HepG2 (cell line): ENCODE data around the gene CMTM4. TPM values are rescaled to one million over a fixed set of nuclear protein-coding genes. Genes with fewer than 3 reads are reported as not detected.

ENCODE experiments used
- CHD4 ChIP-seq: fragments of 200-600 bp; sonication (generic); IDR thresholded peaks from 2 replicates; pipeline ENCODE4 v1.7.0; 2017; ENCODE audit warnings: mild to moderate bottlenecking, low read length, borderline replicate concordance
- KLF11 ChIP-seq: IDR thresholded peaks from 2 replicates; pipeline ENCODE4 v1.6.1; 2016; ENCODE audit warnings: missing compliant biosample characterization
- MLLT10 ChIP-seq: sonication (generic); formaldehyde crosslinking; IDR thresholded peaks from 2 replicates; pipeline ENCODE4 v1.4.0; 2020; ENCODE audit warnings: missing genetic modification reagents
- SKI ChIP-seq: fragments of 450-650 bp; IDR thresholded peaks from one replicate; pipeline ENCODE4 v1.6.1; 2018; ENCODE audit warnings: mild to moderate bottlenecking; ENCODE audit not compliant: partially characterized antibody
- ZNF20 ChIP-seq: sonication (generic); formaldehyde crosslinking; IDR thresholded peaks from 2 replicates; pipeline ENCODE4 v1.4.0; 2020; ENCODE audit warnings: mild to moderate bottlenecking, moderate library complexity, missing genetic modification reagents
- ZNF382 ChIP-seq: sonication (generic); formaldehyde crosslinking; IDR thresholded peaks from 2 replicates; pipeline ENCODE4 v1.5.0; 2020; ENCODE audit warnings: missing genetic modification reagents, mild to moderate bottlenecking, borderline replicate concordance
- polyA plus RNA-seq, 8 experiments: library from polyadenylated mRNA; depleted of rRNA in 3 of 8; stranded (reverse) in 7 of 8; unstranded in 1 of 8; fragments of >200 nt; fragmentation: Illumina TruSeq in 4 of 8; extraction: Trizol in 4 of 8; gene quantifications; 2 replicates each; pipeline versions ENCODE4 v1.2.1 to v1.2.3, GENCODE V29; 2011 to 2016; ENCODE audit warnings: low read depth in 4 of 8, missing spikeins in 1 of 8, mixed read lengths in 1 of 8; ENCODE audit not compliant: insufficient read depth in 1 of 8
- total RNA-seq, 5 experiments: library from RNA; depleted of rRNA; stranded (reverse); fragments of >200 nt; fragmentation: Illumina TruSeq; extraction: Trizol; gene quantifications; 2 replicates each; pipeline ENCODE4 v1.2.3, GENCODE V29; 2016; ENCODE audit warnings: low read depth in 1 of 5
- TF ChIP-seq, protein P1 (sequence below): sonication (generic); formaldehyde crosslinking; IDR thresholded peaks from 2 replicates; pipeline ENCODE4 v1.5.1; 2020; ENCODE audit warnings: missing genetic modification reagents, mild to moderate bottlenecking, borderline replicate concordance
- TF ChIP-seq, protein P2 (sequence below): sonication (generic); formaldehyde crosslinking; IDR thresholded peaks from 2 replicates; pipeline ENCODE4 v1.4.0; 2020; ENCODE audit warnings: missing genetic modification reagents
- TF ChIP-seq, protein P3 (sequence below): sonication (generic); formaldehyde crosslinking; IDR thresholded peaks from 2 replicates; pipeline ENCODE4 v1.8.1; 2023; ENCODE audit warnings: mild to moderate bottlenecking, missing genetic modification reagents, borderline replicate concordance
- TF ChIP-seq, protein P4 (sequence below): sonication (generic); formaldehyde crosslinking; IDR thresholded peaks from 2 replicates; pipeline ENCODE4 v1.4.0; 2020; ENCODE audit warnings: missing genetic modification reagents, borderline replicate concordance
- TF ChIP-seq, protein P5 (sequence below): sonication (generic); formaldehyde crosslinking; IDR thresholded peaks from 2 replicates; pipeline ENCODE4 v1.4.0; 2020; ENCODE audit warnings: missing genetic modification reagents; ENCODE audit errors: not compliant biosample characterization
- TF ChIP-seq, protein P6 (sequence below): sonication (generic); IDR thresholded peaks from 2 replicates; pipeline ENCODE4 v1.6.1; 2016; ENCODE audit warnings: low read depth, borderline replicate concordance
- TF ChIP-seq, protein P7 (sequence below): sonication (generic); formaldehyde crosslinking; IDR thresholded peaks from 2 replicates; pipeline ENCODE4 v1.4.0; 2020; ENCODE audit warnings: missing genetic modification reagents
- TF ChIP-seq, protein P8 (sequence below): sonication (generic); formaldehyde crosslinking; IDR thresholded peaks from 2 replicates; pipeline ENCODE4 v1.5.0; 2020; ENCODE audit warnings: missing genetic modification reagents, mild to moderate bottlenecking, borderline replicate concordance

CMTM4 gene
- total and polyA plus RNA-seq, 2 of the 13 experiments (the other 11 are each of a cell fraction or from before 2014, with no cell fraction given): 32.0 to 36.3 TPM

DNA sequence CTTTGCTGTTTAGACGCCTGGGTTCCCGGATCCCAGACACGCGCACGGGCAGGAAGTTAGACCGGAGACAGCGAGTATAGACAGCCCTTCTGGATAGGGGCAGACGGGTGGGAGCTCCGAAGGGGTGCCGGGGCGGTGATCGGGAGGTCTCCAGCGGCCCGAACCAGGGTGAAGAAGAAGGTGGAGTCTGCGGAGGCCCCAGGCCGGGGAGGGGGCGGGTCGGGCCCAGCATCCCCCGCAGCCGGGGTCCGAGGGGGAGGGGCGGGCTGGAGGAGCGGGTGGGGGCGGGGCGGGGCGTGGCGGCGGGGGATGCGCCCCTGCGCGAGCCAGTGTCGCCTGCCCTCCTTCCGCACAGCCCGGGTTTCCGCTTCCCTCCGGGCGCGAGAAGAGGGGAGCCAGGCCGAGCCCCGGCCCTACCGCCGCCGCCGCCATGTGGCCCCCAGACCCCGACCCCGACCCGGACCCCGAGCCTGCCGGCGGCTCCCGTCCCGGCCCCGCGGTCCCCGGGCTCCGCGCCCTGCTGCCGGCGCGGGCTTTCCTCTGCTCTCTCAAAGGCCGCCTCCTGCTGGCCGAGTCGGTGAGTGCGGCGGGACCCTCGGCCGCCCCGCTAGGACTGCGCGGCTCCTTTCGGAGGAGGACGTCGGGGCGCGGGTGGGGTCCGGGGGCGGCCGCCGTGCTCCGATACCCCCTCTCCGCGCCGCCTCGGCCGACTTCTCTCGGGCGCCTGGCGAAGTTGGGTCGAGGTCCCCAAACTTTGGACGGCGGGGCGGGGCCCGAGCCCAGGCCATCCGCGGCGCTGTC lies 92.0 kb downstream of the CMTM4 start, which contains the start of gene CMTM3 (continued):
- TF ChIP-seq, protein P1, sequence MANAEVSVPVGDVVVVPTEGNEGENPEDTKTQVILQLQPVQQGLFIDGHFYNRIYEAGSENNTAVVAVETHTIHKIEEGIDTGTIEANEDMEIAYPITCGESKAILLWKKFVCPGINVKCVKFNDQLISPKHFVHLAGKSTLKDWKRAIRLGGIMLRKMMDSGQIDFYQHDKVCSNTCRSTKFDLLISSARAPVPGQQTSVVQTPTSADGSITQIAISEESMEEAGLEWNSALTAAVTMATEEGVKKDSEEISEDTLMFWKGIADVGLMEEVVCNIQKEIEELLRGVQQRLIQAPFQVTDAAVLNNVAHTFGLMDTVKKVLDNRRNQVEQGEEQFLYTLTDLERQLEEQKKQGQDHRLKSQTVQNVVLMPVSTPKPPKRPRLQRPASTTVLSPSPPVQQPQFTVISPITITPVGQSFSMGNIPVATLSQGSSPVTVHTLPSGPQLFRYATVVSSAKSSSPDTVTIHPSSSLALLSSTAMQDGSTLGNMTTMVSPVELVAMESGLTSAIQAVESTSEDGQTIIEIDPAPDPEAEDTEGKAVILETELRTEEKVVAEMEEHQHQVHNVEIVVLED: no peak
- no peak for TF ChIP-seq MLLT10 (CRISPR knock-in tag)
- TF ChIP-seq SKI: no peak
- TF ChIP-seq, protein P2, sequence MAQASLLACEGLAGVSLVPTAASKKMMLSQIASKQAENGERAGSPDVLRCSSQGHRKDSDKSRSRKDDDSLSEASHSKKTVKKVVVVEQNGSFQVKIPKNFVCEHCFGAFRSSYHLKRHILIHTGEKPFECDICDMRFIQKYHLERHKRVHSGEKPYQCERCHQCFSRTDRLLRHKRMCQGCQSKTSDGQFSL (CRISPR knock-in tag): no peak
- no peak for TF ChIP-seq CHD4
- TF ChIP-seq, protein P3, sequence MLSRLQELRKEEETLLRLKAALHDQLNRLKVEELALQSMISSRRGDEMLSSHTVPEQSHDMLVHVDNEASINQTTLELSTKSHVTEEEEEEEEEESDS: no peak
- TF ChIP-seq, protein P4, sequence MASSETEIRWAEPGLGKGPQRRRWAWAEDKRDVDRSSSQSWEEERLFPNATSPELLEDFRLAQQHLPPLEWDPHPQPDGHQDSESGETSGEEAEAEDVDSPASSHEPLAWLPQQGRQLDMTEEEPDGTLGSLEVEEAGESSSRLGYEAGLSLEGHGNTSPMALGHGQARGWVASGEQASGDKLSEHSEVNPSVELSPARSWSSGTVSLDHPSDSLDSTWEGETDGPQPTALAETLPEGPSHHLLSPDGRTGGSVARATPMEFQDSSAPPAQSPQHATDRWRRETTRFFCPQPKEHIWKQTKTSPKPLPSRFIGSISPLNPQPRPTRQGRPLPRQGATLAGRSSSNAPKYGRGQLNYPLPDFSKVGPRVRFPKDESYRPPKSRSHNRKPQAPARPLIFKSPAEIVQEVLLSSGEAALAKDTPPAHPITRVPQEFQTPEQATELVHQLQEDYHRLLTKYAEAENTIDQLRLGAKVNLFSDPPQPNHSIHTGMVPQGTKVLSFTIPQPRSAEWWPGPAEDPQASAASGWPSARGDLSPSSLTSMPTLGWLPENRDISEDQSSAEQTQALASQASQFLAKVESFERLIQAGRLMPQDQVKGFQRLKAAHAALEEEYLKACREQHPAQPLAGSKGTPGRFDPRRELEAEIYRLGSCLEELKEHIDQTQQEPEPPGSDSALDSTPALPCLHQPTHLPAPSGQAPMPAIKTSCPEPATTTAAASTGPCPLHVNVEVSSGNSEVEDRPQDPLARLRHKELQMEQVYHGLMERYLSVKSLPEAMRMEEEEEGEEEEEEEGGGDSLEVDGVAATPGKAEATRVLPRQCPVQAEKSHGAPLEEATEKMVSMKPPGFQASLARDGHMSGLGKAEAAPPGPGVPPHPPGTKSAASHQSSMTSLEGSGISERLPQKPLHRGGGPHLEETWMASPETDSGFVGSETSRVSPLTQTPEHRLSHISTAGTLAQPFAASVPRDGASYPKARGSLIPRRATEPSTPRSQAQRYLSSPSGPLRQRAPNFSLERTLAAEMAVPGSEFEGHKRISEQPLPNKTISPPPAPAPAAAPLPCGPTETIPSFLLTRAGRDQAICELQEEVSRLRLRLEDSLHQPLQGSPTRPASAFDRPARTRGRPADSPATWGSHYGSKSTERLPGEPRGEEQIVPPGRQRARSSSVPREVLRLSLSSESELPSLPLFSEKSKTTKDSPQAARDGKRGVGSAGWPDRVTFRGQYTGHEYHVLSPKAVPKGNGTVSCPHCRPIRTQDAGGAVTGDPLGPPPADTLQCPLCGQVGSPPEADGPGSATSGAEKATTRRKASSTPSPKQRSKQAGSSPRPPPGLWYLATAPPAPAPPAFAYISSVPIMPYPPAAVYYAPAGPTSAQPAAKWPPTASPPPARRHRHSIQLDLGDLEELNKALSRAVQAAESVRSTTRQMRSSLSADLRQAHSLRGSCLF (CRISPR knock-in tag): no peak
- TF ChIP-seq, protein P5, sequence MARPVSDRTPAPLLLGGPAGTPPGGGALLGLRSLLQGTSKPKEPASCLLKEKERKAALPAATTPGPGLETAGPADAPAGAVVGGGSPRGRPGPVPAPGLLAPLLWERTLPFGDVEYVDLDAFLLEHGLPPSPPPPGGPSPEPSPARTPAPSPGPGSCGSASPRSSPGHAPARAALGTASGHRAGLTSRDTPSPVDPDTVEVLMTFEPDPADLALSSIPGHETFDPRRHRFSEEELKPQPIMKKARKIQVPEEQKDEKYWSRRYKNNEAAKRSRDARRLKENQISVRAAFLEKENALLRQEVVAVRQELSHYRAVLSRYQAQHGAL (CRISPR knock-in tag): no peak
- TF ChIP-seq, protein P6, sequence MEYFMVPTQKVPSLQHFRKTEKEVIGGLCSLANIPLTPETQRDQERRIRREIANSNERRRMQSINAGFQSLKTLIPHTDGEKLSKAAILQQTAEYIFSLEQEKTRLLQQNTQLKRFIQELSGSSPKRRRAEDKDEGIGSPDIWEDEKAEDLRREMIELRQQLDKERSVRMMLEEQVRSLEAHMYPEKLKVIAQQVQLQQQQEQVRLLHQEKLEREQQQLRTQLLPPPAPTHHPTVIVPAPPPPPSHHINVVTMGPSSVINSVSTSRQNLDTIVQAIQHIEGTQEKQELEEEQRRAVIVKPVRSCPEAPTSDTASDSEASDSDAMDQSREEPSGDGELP: no peak
- TF ChIP-seq KLF11: no peak
- TF ChIP-seq ZNF20 (CRISPR knock-in tag): no peak
- TF ChIP-seq, protein P7, sequence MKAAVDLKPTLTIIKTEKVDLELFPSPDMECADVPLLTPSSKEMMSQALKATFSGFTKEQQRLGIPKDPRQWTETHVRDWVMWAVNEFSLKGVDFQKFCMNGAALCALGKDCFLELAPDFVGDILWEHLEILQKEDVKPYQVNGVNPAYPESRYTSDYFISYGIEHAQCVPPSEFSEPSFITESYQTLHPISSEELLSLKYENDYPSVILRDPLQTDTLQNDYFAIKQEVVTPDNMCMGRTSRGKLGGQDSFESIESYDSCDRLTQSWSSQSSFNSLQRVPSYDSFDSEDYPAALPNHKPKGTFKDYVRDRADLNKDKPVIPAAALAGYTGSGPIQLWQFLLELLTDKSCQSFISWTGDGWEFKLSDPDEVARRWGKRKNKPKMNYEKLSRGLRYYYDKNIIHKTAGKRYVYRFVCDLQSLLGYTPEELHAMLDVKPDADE (CRISPR knock-in tag): no peak; the same call in 1 of the 2 replicates
- TF ChIP-seq ZNF382 (CRISPR knock-in tag): no peak
- TF ChIP-seq, protein P8, sequence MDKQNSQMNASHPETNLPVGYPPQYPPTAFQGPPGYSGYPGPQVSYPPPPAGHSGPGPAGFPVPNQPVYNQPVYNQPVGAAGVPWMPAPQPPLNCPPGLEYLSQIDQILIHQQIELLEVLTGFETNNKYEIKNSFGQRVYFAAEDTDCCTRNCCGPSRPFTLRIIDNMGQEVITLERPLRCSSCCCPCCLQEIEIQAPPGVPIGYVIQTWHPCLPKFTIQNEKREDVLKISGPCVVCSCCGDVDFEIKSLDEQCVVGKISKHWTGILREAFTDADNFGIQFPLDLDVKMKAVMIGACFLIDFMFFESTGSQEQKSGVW (CRISPR knock-in tag): no peak
